ENCODE results near the gene SFXN5.

DNA sequence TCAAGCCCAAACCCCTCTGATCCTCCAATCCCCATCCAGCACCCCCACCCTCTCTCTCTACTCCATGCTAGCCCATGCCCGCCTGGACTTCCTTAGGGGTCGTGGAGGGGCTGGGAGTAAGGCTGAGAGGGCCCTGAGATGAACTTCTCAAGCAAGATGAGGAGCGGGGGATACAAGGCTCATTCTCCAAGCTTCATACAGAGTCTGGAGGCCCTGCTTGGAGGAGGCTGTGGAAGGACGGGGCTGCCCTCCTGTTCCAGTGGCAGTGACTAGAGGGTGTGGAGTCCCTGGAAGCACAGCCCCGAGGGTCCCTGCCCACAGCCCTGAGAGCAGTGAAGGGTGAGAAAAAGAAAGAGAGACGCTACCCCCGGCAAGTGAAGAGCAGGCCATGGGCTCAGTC, 108.6 kb downstream of the SFXN5 start:
- TF ChIP-seq EZH2phosphoT487 (IDR thresholded peaks at IDR 0.05; ENCODE audit: insufficient read depth, low read depth): no peak
- TF ChIP-seq EZH2 (IDR thresholded peaks at IDR 0.05; ENCODE audit: insufficient read depth, poor library complexity, severe bottlenecking): no peak
